ENCODE data around the gene APBA1.

The APBA1 gene

DNA sequence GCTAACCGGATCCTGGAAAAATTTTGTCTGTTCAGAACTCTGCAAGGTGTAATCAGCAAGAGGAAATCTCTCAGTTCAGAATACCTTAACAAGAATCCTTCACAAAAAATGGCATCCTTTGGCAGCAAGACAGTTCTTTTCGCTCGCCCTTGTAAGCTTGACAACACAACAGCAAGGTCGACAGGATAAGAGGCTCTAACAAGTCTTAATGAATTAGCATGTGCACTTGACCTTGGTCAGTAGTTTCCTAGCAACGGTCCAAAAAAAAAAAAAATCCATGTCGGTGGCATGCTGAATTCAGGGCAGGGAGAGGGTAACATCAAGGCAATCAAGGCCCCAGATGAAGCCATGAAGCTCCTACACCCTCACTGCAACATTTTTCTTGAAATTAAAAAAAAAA is 172.8 kb downstream of the APBA1 start:
- H4K20me1 ChIP-seq (ENCODE audit: insufficient read depth, low read length): no peaks in the 10 kb centered on the region
- H3K9me3 ChIP-seq (ENCODE audit: insufficient read depth, low read length, severe bottlenecking): no peaks in the 10 kb centered on the region
- DNase-seq (no peak), ATAC-seq (ENCODE audit: insufficient read depth, low read depth) (no peak)
- no peaks in the 10 kb centered on the region for H3K4me1 ChIP-seq (ENCODE audit: insufficient read depth, low read length)
- no peak overlapping the region for H3K27ac ChIP-seq (ENCODE audit: low read length)
- H3K4me2 ChIP-seq (ENCODE audit: insufficient read depth, low read length): no peak overlapping the region
- H3K4me3 ChIP-seq (ENCODE audit: low read depth in 1 of 2, low read length in 2 of 2): no peak overlapping the region
- no peaks in the 10 kb centered on the region for H3K27me3 ChIP-seq (ENCODE audit: insufficient read depth, low read length, poor library complexity)
- H3K79me2 ChIP-seq (ENCODE audit: insufficient read depth, low read length): no peaks in the 10 kb centered on the region
- H3K9ac ChIP-seq (ENCODE audit: low read depth, low read length): no peak overlapping the region
- no peak overlapping the region for H2AFZ ChIP-seq (ENCODE audit: low read depth, low read length)
- TF ChIP-seq, protein P1, sequence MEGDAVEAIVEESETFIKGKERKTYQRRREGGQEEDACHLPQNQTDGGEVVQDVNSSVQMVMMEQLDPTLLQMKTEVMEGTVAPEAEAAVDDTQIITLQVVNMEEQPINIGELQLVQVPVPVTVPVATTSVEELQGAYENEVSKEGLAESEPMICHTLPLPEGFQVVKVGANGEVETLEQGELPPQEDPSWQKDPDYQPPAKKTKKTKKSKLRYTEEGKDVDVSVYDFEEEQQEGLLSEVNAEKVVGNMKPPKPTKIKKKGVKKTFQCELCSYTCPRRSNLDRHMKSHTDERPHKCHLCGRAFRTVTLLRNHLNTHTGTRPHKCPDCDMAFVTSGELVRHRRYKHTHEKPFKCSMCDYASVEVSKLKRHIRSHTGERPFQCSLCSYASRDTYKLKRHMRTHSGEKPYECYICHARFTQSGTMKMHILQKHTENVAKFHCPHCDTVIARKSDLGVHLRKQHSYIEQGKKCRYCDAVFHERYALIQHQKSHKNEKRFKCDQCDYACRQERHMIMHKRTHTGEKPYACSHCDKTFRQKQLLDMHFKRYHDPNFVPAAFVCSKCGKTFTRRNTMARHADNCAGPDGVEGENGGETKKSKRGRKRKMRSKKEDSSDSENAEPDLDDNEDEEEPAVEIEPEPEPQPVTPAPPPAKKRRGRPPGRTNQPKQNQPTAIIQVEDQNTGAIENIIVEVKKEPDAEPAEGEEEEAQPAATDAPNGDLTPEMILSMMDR (IDR thresholded peaks at IDR 0.05; ENCODE audit: borderline replicate concordance, extremely low read depth, low read length, poor library complexity, severe bottlenecking): no peak
- no peaks in the 10 kb centered on the region for H3K36me3 ChIP-seq (ENCODE audit: insufficient read depth, low read length)

DNA sequence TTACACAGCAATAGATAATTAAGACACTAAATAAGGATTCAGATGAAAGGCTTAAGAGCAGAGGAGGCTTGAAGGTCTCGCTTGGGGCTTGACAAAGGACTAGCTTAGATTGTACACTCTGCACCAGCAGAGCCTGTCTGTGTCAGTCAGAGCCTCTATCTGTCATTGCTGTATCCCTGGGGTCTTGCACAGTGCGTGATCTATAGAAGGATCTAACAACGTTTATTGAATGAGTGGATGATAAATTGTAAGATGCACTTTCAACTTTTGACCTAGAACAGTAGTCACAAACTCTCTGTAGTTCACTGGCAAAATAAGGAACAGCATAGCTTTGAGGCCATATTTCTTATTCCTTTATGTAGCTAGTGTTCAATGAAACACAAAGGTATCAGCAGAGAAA is 173.7 kb downstream of the APBA1 start:
- no peak overlapping the region for H3K9ac ChIP-seq (ENCODE audit: low read depth, low read length)
- DNase-seq: no peak
- no peaks in the 10 kb centered on the region for H3K79me2 ChIP-seq (ENCODE audit: insufficient read depth, low read length)
- no peaks in the 10 kb centered on the region for H3K4me1 ChIP-seq (ENCODE audit: insufficient read depth, low read length)
- no peaks in the 10 kb centered on the region for H3K27me3 ChIP-seq (ENCODE audit: insufficient read depth, low read length, poor library complexity)
- no peaks in the 10 kb centered on the region for H3K9me3 ChIP-seq (ENCODE audit: insufficient read depth, low read length, severe bottlenecking)
- TF ChIP-seq, protein P1 (IDR thresholded peaks at IDR 0.05; ENCODE audit: borderline replicate concordance, extremely low read depth, low read length, poor library complexity, severe bottlenecking): no peak
- TF ChIP-seq EZH2 (IDR thresholded peaks at IDR 0.05; ENCODE audit: borderline replicate concordance, low read depth, low read length, severe bottlenecking): no peak
- H3K27ac ChIP-seq (ENCODE audit: low read length): no peak overlapping the region
- no peak overlapping the region for H3K4me3 ChIP-seq (ENCODE audit: low read depth in 1 of 2, low read length in 2 of 2)
- no peaks in the 10 kb centered on the region for H4K20me1 ChIP-seq (ENCODE audit: insufficient read depth, low read length)
- no peaks in the 10 kb centered on the region for H3K36me3 ChIP-seq (ENCODE audit: insufficient read depth, low read length)
- H3K4me2 ChIP-seq (ENCODE audit: insufficient read depth, low read length): no peak overlapping the region
- no peak overlapping the region for H2AFZ ChIP-seq (ENCODE audit: low read depth, low read length)
- no peak for ATAC-seq (ENCODE audit: insufficient read depth, low read depth)

DNA sequence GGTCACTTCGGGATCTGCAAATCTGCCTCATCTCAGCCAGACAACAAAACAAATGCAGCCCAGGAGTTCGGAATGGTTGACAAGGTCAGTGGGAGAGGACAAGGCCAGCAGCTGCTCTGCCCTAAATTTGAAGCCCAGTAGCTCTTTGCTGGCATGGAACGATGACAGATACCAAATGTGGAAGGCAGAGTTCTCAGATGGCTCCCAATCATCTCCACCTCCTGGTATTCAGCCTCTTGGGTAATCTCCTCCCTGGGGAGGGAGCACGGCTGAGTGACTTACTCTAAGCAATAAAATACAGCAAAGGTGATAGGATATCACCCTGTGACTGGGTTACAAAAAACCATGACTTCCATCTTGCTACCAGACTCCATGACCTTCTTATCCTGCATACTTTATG is 174.4 kb downstream of the APBA1 start:
- H3K4me1 ChIP-seq (ENCODE audit: insufficient read depth, low read length): no peaks in the 10 kb centered on the region
- no peaks in the 10 kb centered on the region for H3K36me3 ChIP-seq (ENCODE audit: insufficient read depth, low read length)
- no peak overlapping the region for H3K4me2 ChIP-seq (ENCODE audit: insufficient read depth, low read length)
- no peaks in the 10 kb centered on the region for H4K20me1 ChIP-seq (ENCODE audit: insufficient read depth, low read length)
- H3K9me3 ChIP-seq (ENCODE audit: insufficient read depth, low read length, severe bottlenecking): no peaks in the 10 kb centered on the region
- H3K9ac ChIP-seq (ENCODE audit: low read depth, low read length): no peak overlapping the region
- no peaks in the 10 kb centered on the region for H3K27me3 ChIP-seq (ENCODE audit: insufficient read depth, low read length, poor library complexity)
- TF ChIP-seq, protein P1 (IDR thresholded peaks at IDR 0.05; ENCODE audit: borderline replicate concordance, extremely low read depth, low read length, poor library complexity, severe bottlenecking): no peak
- TF ChIP-seq EZH2 (IDR thresholded peaks at IDR 0.05; ENCODE audit: borderline replicate concordance, low read depth, low read length, severe bottlenecking): no peak
- ATAC-seq (ENCODE audit: insufficient read depth, low read depth) (no peak), DNase-seq (no peak)
- no peak overlapping the region for H3K4me3 ChIP-seq (ENCODE audit: low read depth in 1 of 2, low read length in 2 of 2)
- H3K79me2 ChIP-seq (ENCODE audit: insufficient read depth, low read length): no peaks in the 10 kb centered on the region
- no peak overlapping the region for H3K27ac ChIP-seq (ENCODE audit: low read length)
- H2AFZ ChIP-seq (ENCODE audit: low read depth, low read length): no peak overlapping the region

DNA sequence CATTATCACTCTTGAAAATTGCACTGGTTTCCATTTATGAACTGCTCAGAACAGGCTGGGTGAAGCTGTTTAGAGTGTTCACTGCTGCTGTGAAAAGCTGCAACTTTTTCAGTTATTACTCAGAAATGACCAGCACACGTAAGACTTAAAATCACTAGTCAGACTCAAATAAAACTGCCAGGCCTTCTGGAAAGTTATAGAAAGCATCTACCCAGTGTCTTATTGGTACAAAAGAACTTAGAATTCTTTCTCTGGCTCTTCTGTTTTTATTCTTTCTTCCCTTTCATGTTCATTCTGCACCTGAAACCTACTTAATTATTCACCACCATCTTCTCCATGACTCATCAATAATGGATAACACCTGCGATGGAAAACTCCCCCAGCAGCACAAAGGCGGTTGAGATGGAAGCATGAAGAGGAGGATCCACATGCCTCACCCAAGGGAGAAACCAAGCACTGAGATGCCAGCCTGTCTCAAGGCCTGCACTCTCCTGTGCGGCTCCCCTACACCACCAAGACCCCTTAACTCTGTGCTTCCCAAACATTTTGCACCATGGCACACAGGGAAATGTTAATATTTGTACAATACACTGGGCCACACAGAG is 175.2 kb downstream of the APBA1 start:
- Histone ChIP-seq H2AFZ (ENCODE audit: low read depth, low read length) (no peak overlapping the region), H3K36me3 (ENCODE audit: insufficient read depth, low read length) (no peaks in the 10 kb centered on the region), H3K4me2 (ENCODE audit: insufficient read depth, low read length) (no peak overlapping the region), H3K27me3 (ENCODE audit: insufficient read depth, low read length, poor library complexity) (no peaks in the 10 kb centered on the region), H4K20me1 (ENCODE audit: insufficient read depth, low read length) (no peaks in the 10 kb centered on the region), H3K9me3 (ENCODE audit: insufficient read depth, low read length, severe bottlenecking) (no peaks in the 10 kb centered on the region), H3K79me2 (ENCODE audit: insufficient read depth, low read length) (no peaks in the 10 kb centered on the region), H3K9ac (ENCODE audit: low read depth, low read length) (no peak overlapping the region), H3K4me3 (ENCODE audit: low read depth in 1 of 2, low read length in 2 of 2) (no peak overlapping the region), H3K4me1 (ENCODE audit: insufficient read depth, low read length) (no peaks in the 10 kb centered on the region), H3K27ac (ENCODE audit: low read length) (no peak overlapping the region)
- DNase-seq (no peak), ATAC-seq (ENCODE audit: insufficient read depth, low read depth) (no peak)
- TF ChIP-seq, protein P1 (IDR thresholded peaks at IDR 0.05; ENCODE audit: borderline replicate concordance, extremely low read depth, low read length, poor library complexity, severe bottlenecking): no peak
- TF ChIP-seq EZH2 (IDR thresholded peaks at IDR 0.05; ENCODE audit: borderline replicate concordance, low read depth, low read length, severe bottlenecking): no peak
